GM23338 (cell line): Measurements from ENCODE around the gene NTN3.

ENCODE experiments used
- CREB1 ChIP-seq: fragments of 250-450 bp; sonication (Bioruptor Pico); IDR thresholded peaks from 2 replicates; pipeline ENCODE4 v1.5.0; 2020; ENCODE audit warnings: low read depth, mild to moderate bottlenecking, moderate library complexity
- EZH2 ChIP-seq: fragments of 200-600 bp; sonication (generic); IDR thresholded peaks from one replicate; pipeline ENCODE4 v1.8.0; 2017; ENCODE audit warnings: antibody characterized with exemption, mild to moderate bottlenecking, low read depth; ENCODE audit not compliant: unreplicated experiment
- STAT1 ChIP-seq: IDR thresholded peaks from one replicate; pipeline ENCODE4 v1.6.1; 2016; ENCODE audit warnings: antibody characterized with exemption; ENCODE audit not compliant: unreplicated experiment

- TF ChIP-seq CREB1 (CRISPR knock-in tag) (no peak), EZH2 (no peak), STAT1 (no peak)
Observed at GRCh38 chr16:2486645-2487516, 15.8 kb downstream of the NTN3 start.
